Left lung (tissue), 10 donors: ENCODE results near the gene RNF25. TPM values are rescaled to one million over a fixed set of nuclear protein-coding genes. Genes with fewer than 3 reads are reported as not detected.

ENCODE experiments used
- ATAC-seq: fragments of 200-7000 bp; cut with Tn5 transposase; one replicate; pipeline ENCODE4 v1.9.1; 2020; ENCODE audit warnings: moderate library complexity
- DNase-seq, 4 donors: peaks; one replicate each; pipeline ENCODE4 v3.0.0-alpha.2; 2013 to 2020
- H3K27ac ChIP-seq, 2 donors: fragments of 200-600 bp; sonication (generic) in 1 of 2; one replicate each; pipeline versions ENCODE4 v1.5.0 to v1.8.0; 2020 to 2021
- H3K27me3 ChIP-seq, 2 donors: fragments of 200-600 bp; sonication (generic) in 1 of 2; one replicate each; pipeline versions ENCODE4 v1.5.0 to v1.8.0; 2020 to 2021
- H3K36me3 ChIP-seq, 2 donors: fragments of 200-600 bp; sonication (generic) in 1 of 2; one replicate each; pipeline versions ENCODE4 v1.5.0 to v1.8.0; 2020 to 2021
- H3K4me1 ChIP-seq, 2 donors: fragments of 200-600 bp; one replicate each; pipeline ENCODE4 v1.8.0; 2021
- H3K4me3 ChIP-seq, 2 donors: fragments of 200-600 bp; sonication (generic) in 1 of 2; one replicate each; pipeline versions ENCODE4 v1.5.0 to v1.8.0; 2020 to 2021; ENCODE audit warnings: mild to moderate bottlenecking in 1 of 2
- H3K9me3 ChIP-seq, 2 donors: fragments of 200-600 bp; sonication (generic) in 1 of 2; one replicate each; pipeline versions ENCODE4 v1.5.0 to v1.8.0; 2020 to 2021
- CTCF ChIP-seq, 2 donors: fragments of 200-600 bp; sonication (generic) in 1 of 2; IDR thresholded peaks; one replicate each; pipeline versions ENCODE4 v1.5.0 to v1.8.0; 2021; ENCODE audit warnings: antibody characterized with exemption in 2 of 2
- intact Hi-C, 2 donors: fragments of 100-400 bp; cut with DNase I; formaldehyde crosslinking; loops; one replicate each; pipeline versions ENCODE4 v1.11.2 to v1.14.2; 2022
- polyA plus RNA-seq, 6 donors: library from polyadenylated mRNA; unstranded; fragments of 120-200 nt; gene quantifications; one replicate each; pipeline ENCODE4 v1.2.1, GENCODE V29; 2013; ENCODE audit not compliant: insufficient read length in 6 of 6
- total RNA-seq, 2 donors: library from RNA; stranded (reverse); fragmentation: NEBNext Ultra II Directional; extraction: Animal tissue kit (Norgen Biotek cat#: 25700); gene quantifications; one replicate each; pipeline ENCODE4 v1.2.1, GENCODE V29; 2021
- donor health status: DM: no; HTN: yes; CAD: no.
- donor health status: DM: no; HTN: no; CAD: no.

The RNF25 gene
- total and polyA plus RNA-seq, 8 donors: 15.5 to 40.8 (median 37.8) TPM

GRCh38 chr2:218719457-218719856 is 47.7 kb upstream of the RNF25 start:
- no peaks in the 10 kb centered on the region for H3K27me3 ChIP-seq
- H3K4me1 ChIP-seq: peaks cover 0 to 40% of the 10 kb centered on the region in 2 donors
- no peak overlapping the region for H3K4me3 ChIP-seq
- TF ChIP-seq CTCF (IDR thresholded peaks at IDR 0.05): no peak
- H3K9me3 ChIP-seq: no peaks in the 10 kb centered on the region
- intact Hi-C loops: loop anchor here in 1 of 2 donors (10.0 kb wide), 1 partner anchor 125 kb away; no protein-coding TSS in a partner anchor
- H3K36me3 ChIP-seq: peaks cover 0 to 10% of the 10 kb centered on the region in 2 donors
- DNase-seq: no peak
- H3K27ac ChIP-seq: no peak overlapping the region
- no peak for ATAC-seq

- H3K4me1 ChIP-seq: peaks cover 0 to 47% of the 10 kb centered on the region in 2 donors
- H3K4me3 ChIP-seq: no peak overlapping the region
- H3K27me3 ChIP-seq: no peaks in the 10 kb centered on the region
- no peak for TF ChIP-seq CTCF (IDR thresholded peaks at IDR 0.05)
- intact Hi-C loops: loop anchor here in 1 of 2 donors (10.0 kb wide), 1 partner anchor 127 kb away; no protein-coding TSS in a partner anchor
- no peak for DNase-seq
- H3K36me3 ChIP-seq: peaks cover 0 to 10% of the 10 kb centered on the region in 2 donors
- H3K27ac ChIP-seq: no peak overlapping the region
- H3K9me3 ChIP-seq: no peaks in the 10 kb centered on the region
- no peak for ATAC-seq
These were observed 46.3 kb upstream of the RNF25 start for GRCh38 chr2:218718058-218718457.

- intact Hi-C loops: loop anchor here in 1 of 2 donors (10.0 kb wide), 1 partner anchor 128 kb away; no protein-coding TSS in a partner anchor
These were observed 45.5 kb upstream of the RNF25 start for GRCh38 chr2:218717262-218717661.

DNA sequence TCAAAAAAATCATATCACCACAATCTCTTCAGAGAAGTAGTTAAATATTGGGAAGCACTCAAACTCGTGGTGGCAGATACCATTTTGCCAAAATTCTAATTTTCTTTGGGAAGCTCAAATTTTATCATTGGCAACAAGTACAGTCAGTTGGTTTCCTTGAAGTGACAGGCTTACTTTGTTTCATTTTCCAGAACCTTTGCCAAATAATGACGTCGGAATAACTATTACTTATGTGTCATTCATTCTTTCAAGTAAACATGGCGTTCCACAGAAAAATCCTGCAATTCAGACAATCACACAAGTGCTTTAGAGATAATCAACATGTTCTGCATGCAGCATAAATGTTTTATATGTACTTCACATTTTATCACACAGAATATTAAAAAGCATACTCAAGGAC is 44.3 kb upstream of the RNF25 start:
- ATAC-seq: no peak
- intact Hi-C loops: loop anchor here in 1 of 2 donors (10.0 kb wide), 1 partner anchor 129 kb away; no protein-coding TSS in a partner anchor
- no peak for TF ChIP-seq CTCF (IDR thresholded peaks at IDR 0.05)

More at GRCh38 chr2:218717262-218717661, 45.5 kb upstream of the RNF25 start:
- Histone ChIP-seq H3K4me1 (peaks cover 0 to 46% of the 10 kb centered on the region in 2 donors), H3K27ac (peak overlapping the region in 1 of 2 donors; percentile 30), H3K9me3 (no peaks in the 10 kb centered on the region), H3K36me3 (peaks cover 0 to 10% of the 10 kb centered on the region in 2 donors), H3K4me3 (no peak overlapping the region), H3K27me3 (no peaks in the 10 kb centered on the region)
- ATAC-seq (peak; percentile 80), DNase-seq (no peak)
- no peak for TF ChIP-seq CTCF (IDR thresholded peaks at IDR 0.05)

DNA sequence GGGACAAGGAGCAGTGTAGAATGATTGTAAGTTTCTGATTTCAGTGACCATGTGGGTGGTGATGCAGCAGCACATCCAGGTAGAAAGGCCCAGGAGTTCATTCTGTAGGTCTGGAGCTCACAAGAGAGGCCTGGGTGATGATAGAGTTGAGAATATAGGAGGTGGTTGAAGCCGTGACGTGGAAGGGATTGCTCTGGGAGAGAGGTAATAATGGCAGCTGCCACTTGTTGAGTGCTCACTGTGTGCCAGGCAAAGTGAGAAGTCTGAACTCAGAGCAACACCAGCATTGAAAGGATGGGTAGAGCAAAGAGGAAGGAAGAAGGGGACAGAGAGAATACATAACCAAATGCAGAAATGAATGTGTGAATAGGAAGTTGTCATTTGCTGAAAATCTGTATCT is 42.1 kb upstream of the RNF25 start:
- intact Hi-C loops: loop anchor here in 1 of 2 donors (10.0 kb wide), 1 partner anchor 131 kb away; no protein-coding TSS in a partner anchor
- peaks cover 8 to 56% of the 10 kb centered on the region in 2 donors for H3K4me1 ChIP-seq
- peaks cover 0 to 10% of the 10 kb centered on the region in 2 donors for H3K36me3 ChIP-seq
- no peak overlapping the region for H3K4me3 ChIP-seq
- DNase-seq (no peak), ATAC-seq (no peak)
- no peak for TF ChIP-seq CTCF (IDR thresholded peaks at IDR 0.05)
- no peak overlapping the region for H3K27ac ChIP-seq
- H3K27me3 ChIP-seq: no peaks in the 10 kb centered on the region
- H3K9me3 ChIP-seq: no peaks in the 10 kb centered on the region

More for the DNA sequence above, 44.3 kb upstream of the RNF25 start:
- DNase-seq: no peak
- no peak overlapping the region for H3K27ac ChIP-seq
- peaks cover 0 to 10% of the 10 kb centered on the region in 2 donors for H3K36me3 ChIP-seq
- no peak overlapping the region for H3K4me3 ChIP-seq
- peaks cover 8 to 50% of the 10 kb centered on the region in 2 donors for H3K4me1 ChIP-seq
- H3K27me3 ChIP-seq: no peaks in the 10 kb centered on the region
- no peaks in the 10 kb centered on the region for H3K9me3 ChIP-seq
